ENCODE results near the gene NAT8L. TPM values are rescaled to one million over a fixed set of nuclear protein-coding genes. Genes with fewer than 3 reads are reported as not detected.

NAT8L gene
- total RNA-seq, 4 donors from 2014 or later: 4.2 to 113 (median 13.8) TPM

GRCh38 chr4:2064276-2064991 lies 5.3 kb downstream of the NAT8L start:
- no peak for TF ChIP-seq CTCF (IDR thresholded peaks at IDR 0.05; ENCODE audit: low read depth)

GRCh38 chr4:2065106-2065930 lies 6.2 kb downstream of the NAT8L start:
- no peak for TF ChIP-seq CTCF (IDR thresholded peaks at IDR 0.05; ENCODE audit: low read depth)

GRCh38 chr4:2066011-2066551 lies 7.0 kb downstream of the NAT8L start:
- no peak for TF ChIP-seq CTCF (IDR thresholded peaks at IDR 0.05; ENCODE audit: low read depth)

- no peak for TF ChIP-seq CTCF (IDR thresholded peaks at IDR 0.05; ENCODE audit: low read depth)
Measured at GRCh38 chr4:2066571-2067445, 7.7 kb downstream of the NAT8L start.

GRCh38 chr4:2067446-2068197 lies 8.5 kb downstream of the NAT8L start:
- TF ChIP-seq CTCF (IDR thresholded peaks at IDR 0.05; ENCODE audit: low read depth): no peak

GRCh38 chr4:2068198-2068470 lies 9.0 kb downstream of the NAT8L start:
- TF ChIP-seq CTCF (IDR thresholded peaks at IDR 0.05; ENCODE audit: low read depth): no peak

Data from subcutaneous adipose tissue (tissue), 4 donors.